LNCAP (cell line): ENCODE results near the gene ABHD16A.

ENCODE experiments used
- CTCF ChIP-seq: fragments of 450-650 bp; IDR thresholded peaks from 2 replicates; pipeline ENCODE4 v1.5.1; 2017; ENCODE audit warnings: mild to moderate bottlenecking

ABHD16A gene

GRCh38 chr6:31740397-31741223 is 37.5 kb upstream of the ABHD16A start:
- no peak for TF ChIP-seq CTCF

DNA sequence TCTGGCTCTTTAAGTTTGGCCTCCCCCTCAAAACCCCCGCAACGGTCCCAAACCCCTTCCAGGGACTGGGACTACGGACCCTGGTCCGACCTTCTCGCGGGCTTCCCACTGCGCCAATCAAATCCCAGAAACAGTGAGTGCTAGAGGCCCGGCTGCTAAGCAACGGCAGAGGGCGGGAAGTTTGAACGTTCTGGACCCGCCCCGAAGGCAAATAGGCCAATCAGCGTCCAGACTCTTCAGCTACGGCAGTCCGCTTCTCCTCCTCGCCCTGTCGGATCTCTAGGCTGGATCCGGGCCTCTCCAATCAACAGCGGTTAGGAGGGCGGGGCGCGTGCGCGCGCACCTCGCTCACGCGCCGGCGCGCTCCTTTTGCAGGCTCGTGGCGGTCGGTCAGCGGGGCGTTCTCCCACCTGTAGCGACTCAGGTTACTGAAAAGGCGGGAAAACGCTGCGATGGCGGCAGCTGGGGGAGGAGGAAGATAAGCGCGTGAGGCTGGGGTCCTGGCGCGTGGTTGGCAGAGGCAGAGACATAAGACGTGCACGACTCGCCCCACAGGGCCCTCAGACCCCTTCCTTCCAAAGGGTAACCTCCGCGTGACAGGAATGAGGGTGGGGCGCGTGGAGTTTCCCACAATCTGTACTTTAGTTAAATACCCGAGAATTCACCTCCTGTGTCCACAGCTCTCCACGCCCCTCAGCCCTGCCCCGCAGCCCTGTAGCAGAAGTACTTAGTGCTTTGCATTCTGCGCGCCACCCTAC is 36.7 kb upstream of the ABHD16A start, which contains the start of gene MSH5:
TSS of gene MSH5 (plus strand) at position 367 of the 758 bp plus-strand sequence. CDS start 462 bp downstream, outside the sequence.
- TF ChIP-seq CTCF, result no peak

GRCh38 chr6:31737991-31738979 is 35.2 kb upstream of the ABHD16A start:
- peak; percentile 45; the same call in 1 of the 2 replicates for TF ChIP-seq CTCF

- TF ChIP-seq CTCF, result no peak
Measured at GRCh38 chr6:31737315-31737990, 34.3 kb upstream of the ABHD16A start.

- TF ChIP-seq CTCF, result no peak
Measured at GRCh38 chr6:31736768-31737314, 33.7 kb upstream of the ABHD16A start.

GRCh38 chr6:31736021-31736767 is 33.1 kb upstream of the ABHD16A start, which contains the start of gene CLIC1:
CLIC1 (minus strand) TSS chr6:31736530; CDS start chr6:31736300, 230 bp downstream.
- no peak for TF ChIP-seq CTCF
